ENCODE results near the gene OR10H5. TPM values are rescaled to one million over a fixed set of nuclear protein-coding genes. Genes with fewer than 3 reads are reported as not detected.
A peak's percentile ranks its signal among the peaks of the same experiment; 100 is the strongest.

OR10H5 gene
- total RNA-seq, 1 experiment from 2014 or later, result not detected

DNA sequence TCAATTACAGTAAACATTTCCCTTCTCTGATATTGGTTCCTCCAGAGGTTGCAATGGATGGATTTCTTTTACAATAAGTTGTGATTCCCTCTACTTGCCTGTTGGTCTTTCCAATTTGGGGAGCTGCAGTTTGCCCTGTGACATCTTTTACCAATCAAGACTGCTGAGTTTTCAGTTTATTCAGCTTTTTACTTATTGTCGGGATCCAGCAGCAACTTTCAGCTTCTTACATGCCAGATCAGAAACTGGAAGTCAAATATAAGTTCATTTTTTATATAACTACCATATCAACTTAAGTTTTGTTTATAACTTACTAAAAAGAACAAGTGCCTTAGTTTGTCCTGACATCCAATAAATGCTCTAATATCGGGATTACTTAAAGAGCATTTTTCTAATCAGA lies 39.2 kb upstream of the OR10H5 start:
- Histone ChIP-seq H3K4me3 (no peak overlapping the region), H3K36me3 (ENCODE audit: low read depth) (no peaks in the 10 kb centered on the region), H3F3A (ENCODE audit: insufficient read depth, low read depth) (no peaks in the 10 kb centered on the region), H3K4me1 (replicated peaks; ENCODE audit: insufficient read depth) (no peaks in the 10 kb centered on the region), H3K9me3 (ENCODE audit: insufficient read depth, low read depth) (no peaks in the 10 kb centered on the region), H3K4me2 (no peak overlapping the region), H3K9me2 (ENCODE audit: insufficient read depth) (no peaks in the 10 kb centered on the region), H3K27me3 (ENCODE audit: insufficient read depth, low read depth) (peaks cover 64% of the 10 kb centered on the region), H4K20me1 (ENCODE audit: insufficient read depth) (no peaks in the 10 kb centered on the region), H3K79me2 (ENCODE audit: low read depth) (no peaks in the 10 kb centered on the region), H3K27ac (no peak overlapping the region), H2AFZ (no peak overlapping the region)
- no peak for DNase-seq
- TF ChIP-seq, protein P1, sequence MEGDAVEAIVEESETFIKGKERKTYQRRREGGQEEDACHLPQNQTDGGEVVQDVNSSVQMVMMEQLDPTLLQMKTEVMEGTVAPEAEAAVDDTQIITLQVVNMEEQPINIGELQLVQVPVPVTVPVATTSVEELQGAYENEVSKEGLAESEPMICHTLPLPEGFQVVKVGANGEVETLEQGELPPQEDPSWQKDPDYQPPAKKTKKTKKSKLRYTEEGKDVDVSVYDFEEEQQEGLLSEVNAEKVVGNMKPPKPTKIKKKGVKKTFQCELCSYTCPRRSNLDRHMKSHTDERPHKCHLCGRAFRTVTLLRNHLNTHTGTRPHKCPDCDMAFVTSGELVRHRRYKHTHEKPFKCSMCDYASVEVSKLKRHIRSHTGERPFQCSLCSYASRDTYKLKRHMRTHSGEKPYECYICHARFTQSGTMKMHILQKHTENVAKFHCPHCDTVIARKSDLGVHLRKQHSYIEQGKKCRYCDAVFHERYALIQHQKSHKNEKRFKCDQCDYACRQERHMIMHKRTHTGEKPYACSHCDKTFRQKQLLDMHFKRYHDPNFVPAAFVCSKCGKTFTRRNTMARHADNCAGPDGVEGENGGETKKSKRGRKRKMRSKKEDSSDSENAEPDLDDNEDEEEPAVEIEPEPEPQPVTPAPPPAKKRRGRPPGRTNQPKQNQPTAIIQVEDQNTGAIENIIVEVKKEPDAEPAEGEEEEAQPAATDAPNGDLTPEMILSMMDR (conservative IDR thresholded peaks at IDR 0.05), result no peak
- peak; percentile 74; the same call in 1 of the 2 replicates for TF ChIP-seq EZH2 (IDR thresholded peaks at IDR 0.05; ENCODE audit: low read depth)
- POLR2A ChIA-PET (ENCODE audit: unreplicated experiment), result no interaction called here
- intact Hi-C loops (cut with micrococcal nuclease; ENCODE audit: unreplicated experiment), result no loop called here
- CTCF ChIA-PET, result no interaction called here
- no TSS peak for BruUV-seq (replicated peaks)

DNA sequence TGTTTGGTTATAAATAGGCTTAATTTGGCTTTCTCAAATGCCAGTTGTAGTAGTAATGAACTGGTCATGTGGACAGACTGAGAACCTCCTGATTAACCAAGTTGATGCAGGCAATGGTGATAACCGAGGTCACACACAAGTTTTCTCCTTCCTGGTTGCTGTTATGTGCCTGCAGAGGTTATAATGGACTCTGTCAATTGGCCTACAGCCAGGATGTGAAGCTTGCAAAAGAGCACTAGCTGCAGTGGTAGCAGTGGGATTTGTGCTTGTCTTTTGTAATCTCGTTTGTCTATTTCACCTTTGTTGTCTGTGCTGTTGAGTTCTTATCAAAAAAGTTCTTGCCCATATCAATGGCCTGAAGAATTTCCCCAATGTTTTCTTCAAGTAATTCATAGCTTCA lies 29.1 kb upstream of the OR10H5 start:
- no peaks in the 10 kb centered on the region for H4K20me1 ChIP-seq (ENCODE audit: insufficient read depth)
- H3K27me3 ChIP-seq (ENCODE audit: insufficient read depth, low read depth), result peaks cover 55% of the 10 kb centered on the region; the same call in 1 of the 2 replicates
- CTCF ChIA-PET, result no interaction called here

DNA sequence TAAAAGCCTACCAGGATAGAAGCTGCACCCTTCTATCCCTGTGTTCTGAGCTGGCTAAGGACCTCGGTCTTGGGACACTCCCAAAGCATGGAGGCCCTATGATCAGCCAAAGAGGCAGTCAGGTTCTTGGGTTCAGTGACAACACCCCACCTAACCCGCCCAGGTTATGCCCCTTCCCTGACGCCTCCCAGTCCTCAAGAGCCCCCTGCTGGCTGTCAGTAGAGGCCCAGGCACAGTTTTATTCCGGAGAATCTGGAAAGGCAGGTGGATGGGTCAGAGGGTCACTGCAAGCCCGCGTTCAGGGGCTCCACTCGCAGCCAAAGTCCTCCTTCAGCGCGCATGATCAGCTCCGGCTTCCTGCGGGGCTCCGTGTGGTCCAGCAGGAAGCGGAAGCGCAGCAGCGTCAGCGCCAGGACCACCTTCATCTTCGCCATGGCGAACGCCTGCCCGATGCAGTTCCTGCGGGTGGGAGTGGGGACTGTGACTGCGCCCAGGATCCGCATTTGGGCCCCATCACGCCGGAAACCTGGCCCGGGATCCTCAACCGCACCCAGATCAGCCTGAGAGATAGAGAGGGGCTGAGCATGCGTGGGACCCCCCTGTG lies 27.4 kb upstream of the OR10H5 start:
- no peak overlapping the region for H2AFZ ChIP-seq
- H3K4me2 ChIP-seq, result no peak overlapping the region
- H3K79me2 ChIP-seq (ENCODE audit: low read depth), result no peaks in the 10 kb centered on the region
- ChIA-PET CTCF (no interaction called here), POLR2A (ENCODE audit: unreplicated experiment) (no interaction called here)
- intact Hi-C loops (cut with micrococcal nuclease; ENCODE audit: unreplicated experiment), result no loop called here
- H3K27ac ChIP-seq, result no peak overlapping the region
- H3F3A ChIP-seq (ENCODE audit: insufficient read depth, low read depth), result no peaks in the 10 kb centered on the region
- no peaks in the 10 kb centered on the region for H3K9me2 ChIP-seq (ENCODE audit: insufficient read depth)
- no peaks in the 10 kb centered on the region for H3K4me1 ChIP-seq (replicated peaks; ENCODE audit: insufficient read depth)
- peaks cover 39% of the 10 kb centered on the region; the same call in 1 of the 2 replicates for H3K27me3 ChIP-seq (ENCODE audit: insufficient read depth, low read depth)
- H3K36me3 ChIP-seq (ENCODE audit: low read depth), result no peaks in the 10 kb centered on the region
- no peaks in the 10 kb centered on the region for H4K20me1 ChIP-seq (ENCODE audit: insufficient read depth)
- H3K4me3 ChIP-seq, result no peak overlapping the region
- TF ChIP-seq, protein P1 (conservative IDR thresholded peaks at IDR 0.05), result peak; percentile 65
- TF ChIP-seq EZH2 (IDR thresholded peaks at IDR 0.05; ENCODE audit: low read depth), result no peak
- BruUV-seq (replicated peaks), result no TSS peak
- DNase-seq, result peak in 1 of 2 experiments; percentile 3
- H3K9me3 ChIP-seq (ENCODE audit: insufficient read depth, low read depth), result 0 out of 2 replicates have a peak, but pooled peaks cover 3% of the 10 kb centered on the region

More for the DNA sequence above, 29.1 kb upstream of the OR10H5 start:
- 0 out of 2 replicates have a peak, but pooled peaks cover 3% of the 10 kb centered on the region for H3K9me3 ChIP-seq (ENCODE audit: insufficient read depth, low read depth)
- no peak for DNase-seq
- intact Hi-C loops (cut with micrococcal nuclease; ENCODE audit: unreplicated experiment), result no loop called here
- H3K79me2 ChIP-seq (ENCODE audit: low read depth), result no peaks in the 10 kb centered on the region
- no peaks in the 10 kb centered on the region for H3K4me1 ChIP-seq (replicated peaks; ENCODE audit: insufficient read depth)
- H3F3A ChIP-seq (ENCODE audit: insufficient read depth, low read depth), result no peaks in the 10 kb centered on the region
- no peak overlapping the region for H2AFZ ChIP-seq
- H3K4me3 ChIP-seq, result no peak overlapping the region
- TF ChIP-seq, protein P1 (conservative IDR thresholded peaks at IDR 0.05), result no peak
- no peak for TF ChIP-seq EZH2 (IDR thresholded peaks at IDR 0.05; ENCODE audit: low read depth)
- no peaks in the 10 kb centered on the region for H3K9me2 ChIP-seq (ENCODE audit: insufficient read depth)
- H3K4me2 ChIP-seq, result no peak overlapping the region
- POLR2A ChIA-PET (ENCODE audit: unreplicated experiment), result no interaction called here
- no peaks in the 10 kb centered on the region for H3K36me3 ChIP-seq (ENCODE audit: low read depth)
- no peak overlapping the region for H3K27ac ChIP-seq
- no TSS peak for BruUV-seq (replicated peaks)
